Hematopoietic multipotent progenitor cell treated with erythropoietin and hydrocortisone succinate and interleukin-3 and kit ligand, for 8 days (in vitro differentiated cells): Measurements from ENCODE around the gene GALNT17.
"Not testable (repeated sequence)": the region's sequence is repeated elsewhere in the genome, so short reads cannot be mapped to it uniquely, and the experiment has no call there.

ENCODE experiments used
- DNase-seq: peaks from one replicate; pipeline ENCODE4 v3.0.0-alpha.2; 2015

The GALNT17 gene

DNA sequence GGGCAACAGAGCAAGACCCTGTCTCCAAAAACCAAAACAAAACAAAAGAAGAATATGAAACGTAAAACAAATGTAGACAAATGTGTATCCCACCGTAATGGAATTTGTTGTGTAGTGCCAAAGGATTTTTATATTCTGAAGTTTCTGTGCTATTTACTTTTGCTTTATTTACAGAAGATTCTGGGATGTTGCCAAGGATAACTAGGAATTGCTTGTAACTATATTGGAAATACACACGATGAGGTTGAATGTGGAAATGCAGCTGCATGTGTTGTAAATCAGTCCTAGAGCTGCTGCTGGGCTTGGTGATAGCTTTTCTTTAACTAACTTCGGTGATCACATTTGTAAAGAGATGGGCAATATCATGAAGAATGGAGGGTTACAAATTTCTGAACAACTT is 39.5 kb downstream of the GALNT17 start:
- DNase-seq, result no peak

DNA sequence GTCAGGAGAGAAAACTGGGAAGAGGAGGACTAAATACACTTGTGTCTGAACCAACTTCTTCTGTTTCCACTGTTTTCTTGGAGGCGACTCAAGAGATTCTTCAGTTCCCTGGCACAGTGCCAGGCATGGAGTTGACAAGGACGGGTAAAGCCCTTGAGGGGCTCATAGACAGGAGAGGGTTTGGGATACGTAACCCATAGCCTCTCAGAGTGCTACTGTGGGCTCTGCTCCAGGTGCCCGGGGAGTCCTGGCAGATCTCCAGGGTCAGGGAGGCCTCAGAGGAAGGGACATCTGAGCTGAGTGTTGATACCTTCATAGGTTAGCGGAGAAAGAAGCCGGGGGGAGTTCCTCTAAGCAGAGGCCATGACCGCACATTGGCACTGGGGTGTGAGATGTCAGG is 42.0 kb downstream of the GALNT17 start:
- peak; percentile 1 for DNase-seq

DNA sequence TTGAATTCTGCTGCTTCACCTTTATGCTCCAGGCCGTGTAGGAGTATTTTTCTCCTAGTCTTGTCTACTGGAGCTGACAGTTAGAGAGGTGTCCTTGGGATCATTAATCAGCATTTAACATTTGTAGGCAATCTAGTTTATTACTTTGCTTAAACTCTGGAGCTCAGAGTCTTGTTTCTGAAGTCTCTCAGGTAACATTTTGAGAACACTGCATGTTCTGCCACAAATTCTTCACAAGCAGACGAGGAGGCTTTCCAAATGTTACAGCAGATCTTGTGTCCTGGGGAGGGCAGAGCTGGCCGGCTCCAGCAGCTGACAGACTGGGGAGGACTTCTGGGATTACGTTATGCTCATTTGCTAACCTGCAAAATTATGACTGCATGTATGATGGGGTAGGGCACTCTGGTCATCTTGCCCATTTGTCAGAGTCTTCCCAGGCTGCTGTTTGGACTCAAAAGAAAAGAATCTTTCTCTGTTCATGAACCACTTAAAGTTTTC is 50.5 kb downstream of the GALNT17 start:
- no peak for DNase-seq

- no peak for DNase-seq
Observed at GRCh38 chr7:71184136-71184535, 52.2 kb downstream of the GALNT17 start.

DNA sequence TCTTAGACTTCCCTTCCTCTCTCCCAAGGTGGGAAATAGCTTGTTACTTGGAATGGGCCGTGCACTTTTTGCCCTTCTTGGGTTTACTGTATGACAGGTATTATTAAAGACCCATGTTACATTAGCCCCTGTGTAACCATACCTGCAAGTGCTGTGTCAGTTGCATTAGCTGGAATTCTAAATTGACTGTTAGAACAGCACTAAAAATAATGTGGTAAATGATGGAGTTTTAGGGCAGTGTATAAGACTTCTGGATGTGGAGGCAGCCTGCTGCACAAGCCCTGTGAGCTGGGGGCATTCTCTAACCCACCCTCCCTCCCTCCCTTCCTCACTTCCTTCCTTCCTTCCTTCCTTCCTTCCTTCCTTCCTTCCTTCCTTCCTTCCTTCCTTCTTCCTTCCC is 52.7 kb downstream of the GALNT17 start:
- DNase-seq, result no peak

DNA sequence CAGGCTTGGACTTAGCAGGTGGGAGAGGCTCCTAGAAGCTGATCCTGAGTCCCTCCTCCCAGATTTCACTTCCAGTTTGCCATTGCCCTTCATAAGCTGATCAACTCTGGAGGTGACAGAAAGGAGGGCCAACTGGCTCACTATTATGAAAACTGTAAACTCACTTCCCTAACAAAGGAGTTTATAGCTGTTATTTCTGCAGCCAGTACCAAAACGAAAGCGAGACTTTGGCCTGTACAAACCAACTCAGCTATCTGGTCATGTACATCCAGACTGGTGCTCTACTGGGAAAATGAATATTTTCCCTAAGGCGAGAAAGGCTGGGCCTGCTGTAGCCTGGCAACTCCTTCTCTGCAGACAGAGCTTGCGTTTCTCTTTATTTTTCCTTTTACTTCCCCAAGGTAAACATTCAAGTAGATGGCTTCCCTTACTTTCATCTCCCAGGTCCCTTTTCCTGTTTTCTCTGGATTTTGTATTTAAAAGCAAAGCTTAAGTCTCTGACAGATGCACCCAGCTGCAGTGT is 54.7 kb downstream of the GALNT17 start:
- DNase-seq, result no peak

GRCh38 chr7:71191771-71192170 is 59.8 kb downstream of the GALNT17 start:
- no peak for DNase-seq

GRCh38 chr7:71193099-71193810 is 61.3 kb downstream of the GALNT17 start:
- no peak for DNase-seq

- DNase-seq, result no peak
Observed at GRCh38 chr7:71198391-71198790, 66.4 kb downstream of the GALNT17 start.

DNA sequence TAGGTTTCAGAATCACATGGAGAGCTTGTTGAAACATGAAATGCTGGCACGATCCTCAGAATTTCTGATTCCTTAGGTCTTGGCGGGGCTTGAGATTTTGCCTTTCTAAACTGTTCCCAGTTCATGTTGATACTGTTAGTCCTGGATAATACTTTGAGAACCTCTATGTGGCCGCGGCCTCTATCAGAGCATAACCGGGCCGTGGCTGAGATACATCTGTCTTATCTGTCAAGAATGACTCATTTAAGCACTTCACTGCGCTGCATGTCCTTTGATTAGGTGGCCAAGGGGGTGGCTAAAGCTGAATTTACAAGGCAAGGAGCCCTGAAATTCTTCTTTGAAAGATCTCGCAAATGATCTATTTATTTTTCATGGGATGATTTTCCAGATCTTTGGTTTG is 66.9 kb downstream of the GALNT17 start:
- DNase-seq, result no peak

GRCh38 chr7:71206184-71206583 is 74.2 kb downstream of the GALNT17 start:
- no peak for DNase-seq

DNA sequence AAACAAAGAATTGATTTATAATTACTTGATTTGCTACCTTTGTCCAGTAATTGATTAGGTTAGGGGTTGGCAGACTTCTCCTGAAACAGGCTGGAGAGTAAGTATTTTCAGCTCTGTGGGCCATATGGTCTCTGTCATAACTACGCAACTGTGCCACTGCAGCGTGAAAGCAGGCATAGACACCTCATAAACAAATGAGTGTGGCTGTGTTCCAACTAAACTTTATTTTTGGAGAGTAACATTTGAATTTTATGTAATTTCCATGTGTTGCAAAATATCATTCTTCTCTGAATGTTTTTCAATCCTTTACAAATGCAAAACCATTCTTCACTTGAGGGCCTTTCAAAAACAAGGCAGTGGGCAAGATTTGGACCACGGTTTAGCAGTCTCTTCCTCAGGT is 76.9 kb downstream of the GALNT17 start:
- no peak for DNase-seq

GRCh38 chr7:71209484-71209883 is 77.5 kb downstream of the GALNT17 start:
- DNase-seq, result not testable (repeated sequence)

- DNase-seq, result no peak
Observed at GRCh38 chr7:71210220-71210619, 78.3 kb downstream of the GALNT17 start.

DNA sequence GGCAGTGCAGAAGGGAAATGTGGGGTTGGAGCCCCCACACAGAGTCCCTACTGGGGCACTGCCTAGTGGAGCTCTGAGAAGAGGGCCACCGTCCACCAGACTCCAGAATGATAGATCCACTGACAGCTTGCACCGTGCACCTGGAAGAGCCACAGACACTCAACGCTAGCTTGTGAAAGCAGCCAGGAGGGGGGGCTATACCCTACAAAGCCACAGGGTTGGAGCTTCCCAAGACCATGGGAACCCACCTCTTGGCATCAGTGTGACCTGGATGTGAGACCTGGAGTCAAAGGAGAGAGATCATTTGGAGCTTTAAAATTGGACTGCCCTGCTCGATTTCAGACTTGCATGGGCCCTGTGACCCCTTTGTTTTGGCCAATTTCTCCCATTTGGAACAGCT is 80.5 kb downstream of the GALNT17 start:
- DNase-seq, result not testable (repeated sequence)

DNA sequence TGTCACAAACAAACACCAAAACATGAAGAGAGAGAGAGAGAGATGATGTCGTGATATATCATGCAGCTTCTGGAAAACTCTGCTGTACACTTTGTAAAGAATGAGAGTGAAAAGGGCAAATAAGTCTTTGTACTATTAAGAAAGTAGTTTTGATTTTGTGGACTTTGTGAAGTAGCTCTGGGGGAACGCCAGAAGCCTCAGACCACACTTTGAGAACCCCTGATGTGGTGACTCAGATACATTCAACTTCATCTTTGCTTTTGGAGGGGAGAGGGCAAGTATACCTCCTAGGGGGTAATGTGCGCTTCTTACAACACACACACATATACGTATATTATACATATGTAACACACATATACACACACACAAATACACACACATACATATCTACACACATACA is 84.3 kb downstream of the GALNT17 start:
- no peak for DNase-seq

DNA sequence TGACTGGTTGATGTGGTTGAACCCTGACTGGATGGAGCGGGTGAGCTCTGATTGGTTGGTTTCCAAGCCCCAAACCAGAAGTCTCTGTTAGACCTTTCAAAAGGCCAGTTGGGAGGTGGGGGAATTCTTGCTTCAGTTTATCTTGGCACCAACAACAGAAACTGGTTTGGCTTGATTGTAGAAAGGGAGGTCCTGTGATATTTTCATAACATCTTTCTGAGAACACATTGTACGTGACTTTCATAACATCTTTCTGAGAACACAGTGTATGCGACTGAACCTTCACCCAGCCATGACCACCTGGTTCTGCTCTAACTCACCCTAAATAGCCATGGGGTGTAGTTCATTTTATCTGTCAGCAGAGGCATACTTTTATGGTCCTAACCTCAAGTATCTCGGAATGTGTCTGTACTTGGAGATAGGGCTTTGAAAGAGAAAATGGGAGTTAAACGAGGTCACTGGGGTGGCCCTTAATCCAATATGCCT is 88.3 kb downstream of the GALNT17 start:
- DNase-seq, result no peak

DNA sequence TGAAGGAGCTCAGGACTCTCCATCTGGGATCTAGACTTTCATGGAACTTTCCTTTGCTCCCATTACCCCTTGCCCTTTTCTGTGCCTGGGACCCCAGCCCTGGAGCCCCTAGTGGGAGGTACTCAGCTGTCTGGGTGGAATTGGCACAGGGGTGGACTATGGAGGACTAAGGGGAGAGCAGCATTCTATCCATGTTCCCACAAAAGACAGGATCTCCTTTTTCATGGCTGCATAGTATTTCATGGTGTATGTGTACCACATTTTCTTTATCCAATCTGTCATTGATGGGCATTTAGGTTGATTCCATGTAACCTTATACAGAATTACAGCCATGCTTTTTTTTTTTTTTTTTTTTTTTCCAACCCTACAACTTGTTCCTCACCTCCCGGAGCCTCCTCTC is 89.1 kb downstream of the GALNT17 start:
- no peak for DNase-seq

DNA sequence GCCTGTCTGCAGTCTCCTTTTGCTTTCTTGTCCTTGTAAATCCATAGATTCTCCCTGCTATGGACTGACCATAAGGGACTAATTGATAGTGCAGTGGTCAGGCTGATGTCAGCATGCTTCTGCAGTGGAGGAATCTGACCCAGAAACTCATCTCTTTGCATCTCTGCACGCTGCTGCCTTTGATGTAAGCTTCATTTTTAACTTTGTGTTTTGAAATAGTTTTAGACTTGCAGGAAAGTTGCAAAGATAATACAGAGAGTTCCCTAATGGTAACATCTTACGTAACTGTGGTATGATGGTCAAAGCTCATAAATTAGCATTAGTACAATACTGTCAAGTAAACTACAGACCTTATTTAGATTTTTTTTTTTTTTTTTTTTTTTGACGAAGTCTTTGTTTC is 89.6 kb downstream of the GALNT17 start:
- DNase-seq, result no peak

- no peak for DNase-seq
Observed at GRCh38 chr7:71227126-71227525, 95.2 kb downstream of the GALNT17 start.

- DNase-seq, result no peak
Observed at GRCh38 chr7:71229148-71229547, 97.2 kb downstream of the GALNT17 start.

GRCh38 chr7:71229699-71230098 is 97.8 kb downstream of the GALNT17 start:
- DNase-seq, result no peak

DNA sequence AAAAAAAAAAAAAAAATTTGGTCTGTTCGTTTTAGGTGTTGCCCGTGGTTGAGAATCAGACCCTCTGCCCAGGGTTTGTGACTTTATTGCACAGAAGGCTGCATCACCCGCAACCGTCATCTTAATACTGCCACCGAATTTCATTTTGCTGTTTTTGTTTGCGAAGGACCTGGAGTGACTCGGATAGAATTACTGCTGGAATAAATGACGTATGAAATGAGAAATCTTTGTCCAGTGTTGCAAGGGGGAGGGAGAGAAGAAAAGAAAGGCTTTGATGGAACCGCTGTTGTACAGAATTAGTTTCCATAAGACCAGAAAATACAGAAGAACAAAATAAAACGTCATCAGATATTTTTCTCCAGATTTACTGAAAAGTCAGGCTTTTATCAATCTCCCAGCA is 103.3 kb downstream of the GALNT17 start:
- no peak for DNase-seq

DNA sequence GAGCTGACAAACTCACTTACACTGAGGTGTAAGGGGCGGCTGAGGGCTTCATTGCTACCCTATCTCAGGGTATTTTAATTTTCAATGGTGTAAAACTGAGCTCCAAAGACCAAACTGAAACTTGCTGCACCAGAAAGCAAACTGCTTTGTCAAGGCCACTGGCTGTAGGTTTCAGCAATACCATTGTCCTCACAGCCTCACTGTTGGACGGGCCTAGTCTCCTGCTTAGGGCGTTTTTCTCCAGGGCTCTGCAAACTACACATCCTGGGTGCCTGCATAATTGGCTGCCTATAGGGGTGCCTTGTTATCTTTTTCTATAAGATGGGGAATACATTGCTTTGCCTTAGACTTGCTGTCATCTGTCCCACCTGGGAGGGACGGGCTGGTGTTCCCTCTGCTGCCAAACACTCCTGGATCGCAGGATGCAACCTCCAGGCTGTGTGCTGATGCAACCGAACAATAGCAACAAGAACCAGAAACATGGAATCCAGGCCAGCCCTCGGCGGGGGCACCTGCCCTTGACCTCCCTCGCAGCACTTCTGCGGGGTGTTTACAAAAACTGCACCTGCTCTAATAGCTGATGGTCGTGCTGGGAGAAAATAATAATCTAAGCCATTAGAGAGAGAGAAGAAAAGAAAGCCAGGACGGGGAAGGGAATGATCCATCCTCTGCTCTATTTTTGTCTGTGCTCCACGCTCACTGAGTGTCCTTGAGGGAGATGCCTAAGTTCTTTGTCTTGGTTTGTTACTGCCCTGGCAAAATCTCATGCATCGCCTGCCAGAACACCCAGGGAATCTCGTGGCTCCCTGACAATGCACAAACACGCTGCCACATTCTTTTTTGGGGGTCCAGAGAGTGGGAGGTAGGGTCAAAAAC is 104.5 kb downstream of the GALNT17 start:
- DNase-seq, result no peak
